AG09309 (cell line): Measurements from ENCODE around the gene NTF4.

Experiments used
- DNase-seq: peaks from one replicate; pipeline ENCODE4 v3.0.0-alpha.2; 2010; ENCODE audit warnings: low read depth
- H3K4me3 ChIP-seq: 2 replicates; pipeline ENCODE4 v1.5.1; 2011; ENCODE audit warnings: mild to moderate bottlenecking, low read depth, low read length, moderate library complexity; ENCODE audit not compliant: control insufficient read depth
- TF ChIP-seq, protein P1 (sequence below): IDR thresholded peaks from 2 replicates; pipeline ENCODE4 v1.5.1; 2011; ENCODE audit warnings: mild to moderate bottlenecking, low read depth, low read length, inconsistent platforms; ENCODE audit not compliant: insufficient read depth, control insufficient read depth; ENCODE audit errors: missing control alignments

The NTF4 gene

DNA sequence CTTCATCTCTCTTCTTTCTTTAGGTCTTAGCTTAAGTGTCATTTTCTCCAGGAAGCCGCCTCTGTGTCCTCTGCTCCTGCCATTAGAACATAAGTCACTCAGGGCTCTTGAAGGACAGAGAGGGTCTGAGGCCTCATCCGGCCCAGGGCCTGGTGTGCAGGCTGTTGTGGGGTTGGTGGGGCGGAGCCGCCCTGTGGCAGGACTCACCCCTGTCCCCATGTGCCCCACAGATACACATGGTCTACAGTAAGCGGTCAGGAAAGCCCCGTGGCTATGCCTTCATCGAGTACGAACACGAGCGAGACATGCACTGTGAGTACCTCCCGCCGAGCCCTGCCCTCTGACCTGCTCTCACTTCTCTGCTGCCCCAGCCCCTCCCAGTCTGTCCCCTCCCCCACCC, 36.5 kb upstream of the NTF4 start:
- DNase-seq: no peak
- H3K4me3 ChIP-seq: no peak overlapping the region
- TF ChIP-seq, protein P1, sequence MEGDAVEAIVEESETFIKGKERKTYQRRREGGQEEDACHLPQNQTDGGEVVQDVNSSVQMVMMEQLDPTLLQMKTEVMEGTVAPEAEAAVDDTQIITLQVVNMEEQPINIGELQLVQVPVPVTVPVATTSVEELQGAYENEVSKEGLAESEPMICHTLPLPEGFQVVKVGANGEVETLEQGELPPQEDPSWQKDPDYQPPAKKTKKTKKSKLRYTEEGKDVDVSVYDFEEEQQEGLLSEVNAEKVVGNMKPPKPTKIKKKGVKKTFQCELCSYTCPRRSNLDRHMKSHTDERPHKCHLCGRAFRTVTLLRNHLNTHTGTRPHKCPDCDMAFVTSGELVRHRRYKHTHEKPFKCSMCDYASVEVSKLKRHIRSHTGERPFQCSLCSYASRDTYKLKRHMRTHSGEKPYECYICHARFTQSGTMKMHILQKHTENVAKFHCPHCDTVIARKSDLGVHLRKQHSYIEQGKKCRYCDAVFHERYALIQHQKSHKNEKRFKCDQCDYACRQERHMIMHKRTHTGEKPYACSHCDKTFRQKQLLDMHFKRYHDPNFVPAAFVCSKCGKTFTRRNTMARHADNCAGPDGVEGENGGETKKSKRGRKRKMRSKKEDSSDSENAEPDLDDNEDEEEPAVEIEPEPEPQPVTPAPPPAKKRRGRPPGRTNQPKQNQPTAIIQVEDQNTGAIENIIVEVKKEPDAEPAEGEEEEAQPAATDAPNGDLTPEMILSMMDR: no peak

DNA sequence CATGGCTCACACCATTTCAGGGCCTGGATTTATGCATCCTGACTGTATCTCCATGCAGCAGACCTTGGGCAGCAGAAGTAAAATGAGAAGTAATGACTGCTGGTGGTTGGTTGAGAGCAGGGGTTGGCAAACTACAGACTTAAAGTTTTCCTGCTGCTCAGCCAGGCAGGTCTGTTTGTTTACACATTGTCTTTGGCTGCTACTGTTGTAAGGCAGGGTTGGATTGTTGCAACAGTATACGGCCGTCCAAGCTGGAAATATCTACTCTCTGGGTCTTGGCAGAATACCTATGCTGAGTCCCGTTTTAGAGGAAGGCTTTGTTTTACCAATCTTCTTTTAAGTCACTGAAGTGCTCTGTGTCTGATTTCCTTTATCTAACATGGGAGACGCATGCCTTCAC, 34.2 kb upstream of the NTF4 start:
- TF ChIP-seq, protein P1: no peak
- H3K4me3 ChIP-seq: no peak overlapping the region

DNA sequence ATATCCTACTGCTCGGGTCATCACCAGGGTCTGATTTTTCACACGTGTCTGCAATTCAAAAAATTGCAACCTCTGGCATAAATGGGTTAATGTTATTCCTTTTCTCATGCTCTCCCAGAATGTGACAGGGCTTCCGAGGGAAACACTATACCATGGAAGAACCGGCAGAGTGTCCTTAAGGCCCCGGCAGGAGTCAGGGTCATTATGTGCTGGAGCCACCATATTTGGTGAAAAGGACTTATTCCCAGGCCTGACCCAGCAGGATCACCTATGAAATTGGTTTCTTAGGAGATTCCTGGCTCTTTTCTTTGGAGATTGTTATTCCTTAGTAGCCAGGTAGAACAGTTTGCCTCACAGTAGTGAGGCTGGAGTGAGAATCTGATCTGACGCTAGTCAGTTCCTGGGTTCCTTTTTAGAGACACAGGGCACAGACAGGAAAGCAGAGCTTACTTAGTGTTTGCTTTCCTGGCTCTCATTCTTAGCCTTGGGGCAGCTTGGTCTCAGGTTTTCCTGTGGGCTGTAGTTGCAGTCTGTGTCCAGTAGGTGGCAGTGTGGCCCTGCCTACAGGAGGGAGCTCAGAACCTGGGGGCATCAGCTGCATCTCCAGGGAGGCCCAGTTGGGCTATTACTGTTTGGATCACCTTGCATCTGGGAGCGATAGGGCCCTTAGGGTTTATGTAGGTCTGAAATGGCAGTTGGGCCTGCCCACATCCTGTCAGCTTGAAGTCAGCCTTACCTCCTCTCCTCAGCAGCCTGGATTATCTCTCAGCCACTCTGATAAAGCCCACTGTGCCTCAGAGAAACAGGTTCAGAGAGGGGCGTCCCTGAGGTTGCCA, 33.1 kb upstream of the NTF4 start:
- TF ChIP-seq, protein P1: peak; percentile 99
- DNase-seq: no peak
- H3K4me3 ChIP-seq: no peak overlapping the region

More for the DNA sequence above, 34.2 kb upstream of the NTF4 start:
- no peak for DNase-seq

DNA sequence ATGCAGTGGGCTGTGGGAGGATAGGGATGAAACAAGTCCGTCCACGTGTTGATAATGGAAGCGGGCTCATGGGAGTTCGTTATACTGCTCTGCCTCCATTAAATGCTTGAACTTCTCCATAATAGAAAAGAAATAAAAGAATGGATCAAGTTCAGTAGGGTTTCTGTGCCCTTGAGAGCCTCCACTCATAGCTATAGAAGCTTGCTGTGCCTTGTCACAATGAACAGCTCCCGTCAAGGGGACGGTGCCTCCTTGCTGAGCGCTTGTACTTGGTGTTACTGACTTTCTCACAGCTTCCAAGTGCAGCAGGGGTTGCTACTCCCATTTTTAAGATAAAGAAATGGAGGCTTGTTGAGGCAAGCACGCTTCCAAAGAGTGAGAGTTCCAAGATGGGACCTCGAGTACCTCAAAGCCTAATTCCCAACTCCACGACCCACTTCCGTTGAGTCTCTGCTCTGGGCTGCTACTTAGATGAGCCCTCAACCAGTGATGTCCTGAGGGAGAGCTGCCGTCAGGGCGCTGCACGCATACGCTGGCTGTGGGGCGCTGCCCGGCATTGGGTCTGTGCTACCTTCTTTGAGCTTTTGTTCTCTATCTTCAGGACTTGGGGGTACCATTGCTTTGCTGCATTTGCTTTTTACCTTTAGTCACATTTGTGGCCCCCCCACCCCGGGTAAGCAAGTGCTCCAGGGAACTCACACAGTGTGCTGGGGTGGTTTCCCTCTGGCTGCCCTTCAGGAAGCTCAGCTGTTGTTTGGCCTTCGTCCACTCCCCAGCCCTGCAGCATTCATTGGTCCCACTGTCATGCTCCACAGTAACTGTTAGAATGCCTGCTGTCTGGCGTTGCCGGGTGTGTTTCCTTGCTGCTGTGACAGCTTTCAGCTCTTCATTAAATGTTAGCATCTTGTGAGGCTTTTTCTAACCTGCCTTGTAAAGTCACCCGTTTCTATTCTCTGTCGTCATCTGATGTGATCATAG, 30.2 kb upstream of the NTF4 start:
- DNase-seq: no peak
- H3K4me3 ChIP-seq: no peak overlapping the region
- TF ChIP-seq, protein P1: no peak

DNA sequence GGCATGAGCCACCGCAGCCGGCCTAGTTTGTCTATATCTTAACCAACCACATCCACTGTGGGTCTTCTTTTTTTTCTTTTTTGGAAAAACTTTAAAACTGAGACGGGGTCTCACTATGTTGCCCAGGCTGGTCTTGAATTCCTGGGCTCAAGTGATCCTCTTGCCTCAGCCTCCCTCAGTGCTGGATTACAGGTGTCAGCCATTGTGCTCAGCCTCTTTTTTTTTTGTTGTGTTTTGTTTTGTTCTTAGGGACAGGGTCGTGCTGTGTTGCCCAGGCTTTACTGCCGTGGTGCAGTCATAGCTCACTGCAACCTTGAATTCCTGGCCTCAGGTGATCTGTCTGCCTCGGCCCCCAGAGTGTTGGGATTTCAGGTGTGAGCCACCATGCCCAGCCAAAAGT, 28.1 kb upstream of the NTF4 start:
- no peak overlapping the region for H3K4me3 ChIP-seq
- TF ChIP-seq, protein P1: no peak
- no peak for DNase-seq

DNA sequence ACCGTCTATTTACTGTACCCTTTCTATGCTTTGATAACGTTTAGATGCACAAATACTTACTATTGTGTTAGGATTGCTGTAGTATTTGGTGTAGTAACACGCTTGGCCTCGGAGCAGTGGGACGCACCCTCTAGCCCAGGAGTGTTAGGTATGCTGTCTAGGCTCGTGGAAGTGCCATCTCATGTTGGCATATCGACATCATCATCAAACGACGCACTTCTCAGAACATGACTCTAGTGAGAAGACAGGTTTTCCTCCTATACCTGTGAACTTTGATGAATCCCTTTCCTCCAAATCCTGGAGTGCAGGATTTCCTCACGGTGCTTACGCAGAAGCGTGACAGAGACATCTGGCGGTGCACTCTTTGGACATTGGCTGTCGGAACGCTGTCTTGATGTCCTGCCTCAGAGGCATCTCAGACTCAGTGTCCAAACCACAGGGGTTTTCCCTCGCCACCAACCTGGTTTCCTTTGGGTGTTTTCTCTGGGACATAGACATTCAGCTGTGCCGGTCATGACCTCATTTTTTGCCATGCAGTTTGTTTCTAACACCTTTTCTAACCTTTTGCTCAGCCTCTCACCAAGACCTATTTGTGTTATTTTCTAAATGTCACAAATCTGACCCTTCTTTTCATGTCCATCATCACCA, 26.9 kb upstream of the NTF4 start:
- TF ChIP-seq, protein P1: no peak
- H3K4me3 ChIP-seq: no peak overlapping the region
- no peak for DNase-seq
